ENCODE data around the gene LGI4. TPM values are rescaled to one million over a fixed set of nuclear protein-coding genes. Genes with fewer than 3 reads are reported as not detected.

The LGI4 gene
- polyA plus RNA-seq, 1 experiment = 0.25 TPM

- Histone ChIP-seq H3K36me3 (ENCODE audit: control insufficient read depth, insufficient read depth, low read length) (peaks cover 23% of the 10 kb centered on the region), H3K4me3 (ENCODE audit: low read depth, low read length) (no peak overlapping the region), H3K27me3 (ENCODE audit: control insufficient read depth, insufficient read depth, low read length) (no peaks in the 10 kb centered on the region)
- POLR2A ChIA-PET = no interaction called here
- TF ChIP-seq CTCF (IDR thresholded peaks at IDR 0.05; ENCODE audit: insufficient read depth, low read depth, low read length) = no peak
- no peak for DNase-seq (ENCODE audit: low read depth)
- CTCF ChIA-PET = no interaction called here
Observed at GRCh38 chr19:35165200-35166058, 30.6 kb upstream of the LGI4 start.

GRCh38 chr19:35164418-35164817 lies 29.6 kb upstream of the LGI4 start:
- Histone ChIP-seq H3K4me3 (ENCODE audit: low read depth, low read length) (no peak overlapping the region), H3K36me3 (ENCODE audit: control insufficient read depth, insufficient read depth, low read length) (peaks cover 25% of the 10 kb centered on the region), H3K27me3 (ENCODE audit: control insufficient read depth, insufficient read depth, low read length) (no peaks in the 10 kb centered on the region)
- CTCF ChIA-PET = no interaction called here
- DNase-seq (ENCODE audit: low read depth) = no peak
- POLR2A ChIA-PET = no interaction called here
- no peak for TF ChIP-seq CTCF (IDR thresholded peaks at IDR 0.05; ENCODE audit: insufficient read depth, low read depth, low read length)

- CTCF ChIA-PET = interaction anchor here (1.4 to 3.5 kb wide), 4 partner anchors 9 to 119 kb away, joined by 3 to 10 read pairs (median 6); partner anchors contain the start of gene FXYD5
- no peak for DNase-seq (ENCODE audit: low read depth)
- Histone ChIP-seq H3K27me3 (ENCODE audit: control insufficient read depth, insufficient read depth, low read length) (no peaks in the 10 kb centered on the region), H3K36me3 (ENCODE audit: control insufficient read depth, insufficient read depth, low read length) (peaks cover 27% of the 10 kb centered on the region), H3K4me3 (ENCODE audit: low read depth, low read length) (no peak overlapping the region)
- no peak for TF ChIP-seq CTCF (IDR thresholded peaks at IDR 0.05; ENCODE audit: insufficient read depth, low read depth, low read length)
- POLR2A ChIA-PET = interaction anchor here (0.7 kb wide), 1 partner anchor 21 kb away, joined by 7 read pairs; no protein-coding TSS in a partner anchor
Observed at GRCh38 chr19:35162471-35163326, 27.8 kb upstream of the LGI4 start.

- POLR2A ChIA-PET = interaction anchor here (0.6 kb wide), 1 partner anchor 18 kb away, joined by 6 read pairs; the partner anchor contains the start of gene FXYD7
Observed at GRCh38 chr19:35161434-35161743, 26.5 kb upstream of the LGI4 start.

More at GRCh38 chr19:35161434-35161743, 26.5 kb upstream of the LGI4 start:
- Histone ChIP-seq H3K27me3 (ENCODE audit: control insufficient read depth, insufficient read depth, low read length) (no peaks in the 10 kb centered on the region), H3K4me3 (ENCODE audit: low read depth, low read length) (no peak overlapping the region), H3K36me3 (ENCODE audit: control insufficient read depth, insufficient read depth, low read length) (peaks cover 23% of the 10 kb centered on the region)
- DNase-seq (ENCODE audit: low read depth) = no peak
- TF ChIP-seq CTCF (IDR thresholded peaks at IDR 0.05; ENCODE audit: insufficient read depth, low read depth, low read length) = no peak
- CTCF ChIA-PET = interaction anchor here (1.4 to 3.5 kb wide), 2 partner anchors 20 to 118 kb away, joined by 3 to 10 read pairs; no protein-coding TSS in a partner anchor

Measured in BJ (cell line).